Measurements from ENCODE around the gene HNRNPA1. TPM values are rescaled to one million over a fixed set of nuclear protein-coding genes. Genes with fewer than 3 reads are reported as not detected.

Gene HNRNPA1
- total RNA-seq, 2 donors from 2014 or later, result 246 to 247 TPM

DNA sequence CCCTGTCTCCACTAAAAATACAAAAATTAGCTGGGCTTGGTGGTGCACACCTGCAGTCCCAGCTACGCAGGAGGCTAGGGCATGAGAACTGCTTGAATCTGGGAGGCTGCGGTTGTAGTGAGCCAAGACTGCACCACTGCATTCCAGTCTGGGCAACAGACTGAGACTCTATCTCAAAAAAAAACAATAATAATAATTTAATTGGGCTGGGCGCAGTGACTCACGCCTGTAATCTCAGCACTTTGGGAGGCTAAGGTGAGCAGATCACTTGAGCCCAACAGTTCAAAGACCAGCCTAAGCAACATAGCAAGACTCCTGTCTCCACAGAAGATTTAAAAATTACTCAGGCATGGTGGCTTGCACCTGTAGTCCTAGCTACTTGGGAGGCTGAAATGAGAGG is 27.3 kb upstream of the HNRNPA1 start:
- no peaks in the 10 kb centered on the region for H3K9me3 ChIP-seq
- H3K4me1 ChIP-seq, result peaks cover 3% of the 10 kb centered on the region
- no peak overlapping the region for H3K4me3 ChIP-seq
- H3K36me3 ChIP-seq (replicated peaks in 1 of 2; ENCODE audit: insufficient read depth in 1 of 2, low read depth in 2 of 2), result peaks cover 0 to 8% of the 10 kb centered on the region in 2 donors
- no peaks in the 10 kb centered on the region for H3K27me3 ChIP-seq
- no peak overlapping the region for H3K27ac ChIP-seq
- WGBS, 2 donors, result 93 to 97% methylated on average over 4 of the region's 4 CpGs
- ATAC-seq (no peak), DNase-seq (no peak)
- no peak for TF ChIP-seq POLR2A (IDR thresholded peaks at IDR 0.05)
- TF ChIP-seq, protein P1, sequence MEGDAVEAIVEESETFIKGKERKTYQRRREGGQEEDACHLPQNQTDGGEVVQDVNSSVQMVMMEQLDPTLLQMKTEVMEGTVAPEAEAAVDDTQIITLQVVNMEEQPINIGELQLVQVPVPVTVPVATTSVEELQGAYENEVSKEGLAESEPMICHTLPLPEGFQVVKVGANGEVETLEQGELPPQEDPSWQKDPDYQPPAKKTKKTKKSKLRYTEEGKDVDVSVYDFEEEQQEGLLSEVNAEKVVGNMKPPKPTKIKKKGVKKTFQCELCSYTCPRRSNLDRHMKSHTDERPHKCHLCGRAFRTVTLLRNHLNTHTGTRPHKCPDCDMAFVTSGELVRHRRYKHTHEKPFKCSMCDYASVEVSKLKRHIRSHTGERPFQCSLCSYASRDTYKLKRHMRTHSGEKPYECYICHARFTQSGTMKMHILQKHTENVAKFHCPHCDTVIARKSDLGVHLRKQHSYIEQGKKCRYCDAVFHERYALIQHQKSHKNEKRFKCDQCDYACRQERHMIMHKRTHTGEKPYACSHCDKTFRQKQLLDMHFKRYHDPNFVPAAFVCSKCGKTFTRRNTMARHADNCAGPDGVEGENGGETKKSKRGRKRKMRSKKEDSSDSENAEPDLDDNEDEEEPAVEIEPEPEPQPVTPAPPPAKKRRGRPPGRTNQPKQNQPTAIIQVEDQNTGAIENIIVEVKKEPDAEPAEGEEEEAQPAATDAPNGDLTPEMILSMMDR (IDR thresholded peaks at IDR 0.05), result no peak
- intact Hi-C loops (cut with DNase I), result loop anchor here (10.0 kb wide), 1 partner anchor 112 kb away; the partner anchor contains the start of gene GPR84

DNA sequence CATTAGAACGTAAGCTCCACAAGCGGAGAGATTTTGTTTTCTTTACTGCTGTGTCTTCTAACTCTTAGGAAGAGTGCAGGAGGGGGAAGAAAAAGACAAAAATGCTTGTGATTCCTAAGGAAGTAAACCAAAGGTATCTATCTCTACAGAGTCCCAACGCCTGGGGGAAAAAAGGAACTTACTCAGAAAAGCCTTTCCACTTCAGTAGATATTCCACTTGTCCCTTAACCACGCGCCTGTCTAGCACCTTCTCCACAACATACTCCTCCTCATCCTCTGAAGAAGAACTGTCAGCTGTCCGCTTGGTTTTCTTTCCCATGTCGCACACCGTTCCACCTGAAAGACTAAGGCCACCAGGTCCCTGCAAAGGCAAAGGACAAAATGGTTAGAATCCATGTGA is 23.2 kb upstream of the HNRNPA1 start:
- Histone ChIP-seq H3K9me3 (no peaks in the 10 kb centered on the region), H3K36me3 (replicated peaks in 1 of 2; ENCODE audit: insufficient read depth in 1 of 2, low read depth in 2 of 2) (peaks cover 0 to 6% of the 10 kb centered on the region in 2 donors), H3K4me1 (peaks cover 27% of the 10 kb centered on the region), H3K27ac (no peak overlapping the region), H3K27me3 (no peaks in the 10 kb centered on the region), H3K4me3 (no peak overlapping the region)
- WGBS, 2 donors, result 77 to 84% methylated on average over 8 of the region's 8 CpGs
- DNase-seq (no peak), ATAC-seq (no peak)
- intact Hi-C loops (cut with DNase I), result loop anchor here (10.0 kb wide), 1 partner anchor 107 kb away; the partner anchor contains the start of gene GPR84
- TF ChIP-seq POLR2A (IDR thresholded peaks at IDR 0.05), result no peak
- TF ChIP-seq, protein P1 (IDR thresholded peaks at IDR 0.05), result no peak

DNA sequence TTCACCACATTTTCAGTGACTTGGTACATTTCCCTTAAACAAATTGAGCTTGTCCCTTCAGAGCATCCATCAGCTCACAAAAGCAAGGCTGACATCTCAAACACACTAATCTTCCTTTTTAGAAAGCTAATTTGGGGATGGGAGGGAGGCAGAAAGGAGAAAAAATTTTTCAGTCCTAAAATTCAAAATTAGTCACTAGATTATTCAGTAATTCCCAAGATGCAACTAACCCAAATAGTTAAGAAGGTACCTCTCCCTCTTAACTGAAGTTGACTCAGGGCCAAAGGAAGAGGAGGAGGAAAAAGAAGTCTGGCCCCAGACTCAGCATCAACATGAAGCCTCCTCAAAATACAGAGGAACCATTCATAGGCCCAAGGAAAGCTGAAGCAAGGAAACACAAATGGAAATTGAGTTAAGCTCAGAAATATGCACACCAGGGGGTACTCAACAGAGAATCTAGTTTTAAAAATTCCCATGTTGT is 22.3 kb upstream of the HNRNPA1 start:
- DNase-seq, result no peak

DNA sequence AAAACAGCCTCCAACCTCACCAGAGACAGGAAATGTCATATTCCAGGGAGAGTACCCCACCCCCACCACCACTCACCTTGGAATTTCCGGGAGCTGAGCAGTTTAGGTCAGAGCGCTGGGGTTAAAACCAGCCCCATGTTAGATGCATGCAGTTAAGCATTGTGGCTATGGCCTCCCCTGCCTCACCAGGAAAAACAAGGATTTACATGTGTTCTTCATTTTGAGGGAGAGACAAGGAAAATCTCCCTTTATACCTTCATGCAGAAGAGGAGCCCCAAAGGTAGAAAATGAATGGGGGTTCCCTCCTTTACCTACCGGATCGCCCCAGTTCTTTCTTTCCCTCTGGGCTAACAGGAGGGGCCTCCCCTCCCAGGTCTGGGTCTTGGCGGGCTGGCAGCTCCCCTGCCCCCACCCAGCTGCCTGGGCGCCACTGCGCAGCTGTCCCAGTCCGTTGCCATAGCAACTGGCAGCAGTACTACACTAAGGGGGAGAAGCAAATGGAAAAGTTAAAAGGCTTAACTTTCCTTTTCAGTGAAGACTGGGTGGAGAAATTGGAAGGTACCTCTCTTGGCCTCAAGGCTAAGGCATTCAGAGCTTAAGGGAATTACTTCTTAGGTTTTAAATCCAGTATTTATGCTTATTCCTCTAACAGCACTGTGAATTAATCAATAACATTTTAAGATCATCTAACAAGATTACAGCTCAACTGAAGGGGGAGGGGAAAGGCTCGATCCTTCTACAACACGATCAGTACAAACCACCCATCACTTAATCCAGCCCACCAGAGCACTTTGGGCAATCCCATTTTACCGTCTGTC is 21.1 kb upstream of the HNRNPA1 start:
- Histone ChIP-seq H3K27me3 (no peaks in the 10 kb centered on the region), H3K4me3 (no peak overlapping the region), H3K4me1 (peaks cover 34% of the 10 kb centered on the region), H3K27ac (peak overlapping the region; percentile 63 to 91 (median 80)), H3K36me3 (replicated peaks in 1 of 2; ENCODE audit: insufficient read depth in 1 of 2, low read depth in 2 of 2) (peaks cover 0 to 6% of the 10 kb centered on the region in 2 donors), H3K9me3 (no peaks in the 10 kb centered on the region)
- peak; percentile 94 for ATAC-seq
- peak; percentile 78 to 90 (median 88) for DNase-seq
- 3 to 6% methylated on average over 11 of the region's 11 CpGs for WGBS, 2 donors
- TF ChIP-seq, protein P1 (IDR thresholded peaks at IDR 0.05), result no peak
- peak in 2 of 3 donors; percentile 44 to 52 for TF ChIP-seq POLR2A (IDR thresholded peaks at IDR 0.05)
- intact Hi-C loops (cut with DNase I), result loop anchor here (10.0 kb wide), 1 partner anchor 105 kb away; the partner anchor contains the start of gene GPR84

More for the DNA sequence above, 22.3 kb upstream of the HNRNPA1 start:
- no peak for TF ChIP-seq POLR2A (IDR thresholded peaks at IDR 0.05)
- TF ChIP-seq, protein P1 (IDR thresholded peaks at IDR 0.05), result no peak
- Histone ChIP-seq H3K4me1 (peaks cover 34% of the 10 kb centered on the region), H3K36me3 (replicated peaks in 1 of 2; ENCODE audit: insufficient read depth in 1 of 2, low read depth in 2 of 2) (peaks cover 0 to 6% of the 10 kb centered on the region in 2 donors), H3K9me3 (no peaks in the 10 kb centered on the region), H3K4me3 (no peak overlapping the region), H3K27me3 (no peaks in the 10 kb centered on the region), H3K27ac (peak overlapping the region; percentile 2 to 91 (median 80))
- ATAC-seq, result peak; percentile 28
- intact Hi-C loops (cut with DNase I), result loop anchor here (10.0 kb wide), 1 partner anchor 107 kb away; the partner anchor contains the start of gene GPR84
